VCaP (cell line): ENCODE data around the gene SMCR8.
"Not testable (repeated sequence)": the region's sequence is repeated elsewhere in the genome, so short reads cannot be mapped to it uniquely, and the experiment has no call there.

ENCODE experiments used
- H3K27ac ChIP-seq: fragments of 450-650 bp; 2 replicates; pipeline ENCODE4 v1.5.1; 2017
- CTCF ChIP-seq: fragments of 450-650 bp; conservative IDR thresholded peaks from 2 replicates; pipeline ENCODE4 v1.5.1; 2017; ENCODE audit warnings: mild to moderate bottlenecking, moderate library complexity

SMCR8 gene

DNA sequence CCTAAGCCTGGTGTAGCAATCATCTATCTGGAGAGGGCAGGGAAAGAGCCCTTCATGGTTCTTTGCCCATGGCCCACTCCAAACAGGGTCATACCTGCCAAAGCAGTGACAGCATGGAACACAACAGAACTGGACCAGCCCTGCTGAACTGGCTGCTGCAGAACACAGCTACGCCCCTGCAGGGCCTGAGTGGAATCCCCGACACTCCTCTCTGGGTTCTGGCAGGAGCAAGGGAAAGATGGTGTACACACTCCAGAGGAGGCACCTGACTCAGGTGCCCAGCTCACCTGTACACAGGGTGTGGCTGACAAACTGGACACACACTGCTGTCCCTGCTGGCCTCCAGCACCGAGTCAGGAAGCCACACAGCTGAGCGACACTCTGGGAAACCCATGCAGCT lies 34.8 kb upstream of the SMCR8 start:
- no peak for TF ChIP-seq CTCF
- H3K27ac ChIP-seq, result no peak overlapping the region

- no peak for TF ChIP-seq CTCF
- no peak overlapping the region for H3K27ac ChIP-seq
These were observed 34.2 kb upstream of the SMCR8 start for GRCh38 chr17:18280766-18281371.

GRCh38 chr17:18281788-18282187 lies 33.3 kb upstream of the SMCR8 start:
- no peak for TF ChIP-seq CTCF
- H3K27ac ChIP-seq, result no peak overlapping the region

GRCh38 chr17:18285296-18285695 lies 29.8 kb upstream of the SMCR8 start:
- TF ChIP-seq CTCF, result no peak
- H3K27ac ChIP-seq, result no peak overlapping the region

- no peak overlapping the region for H3K27ac ChIP-seq
These were observed 23.2 kb upstream of the SMCR8 start for GRCh38 chr17:18291718-18292540.

DNA sequence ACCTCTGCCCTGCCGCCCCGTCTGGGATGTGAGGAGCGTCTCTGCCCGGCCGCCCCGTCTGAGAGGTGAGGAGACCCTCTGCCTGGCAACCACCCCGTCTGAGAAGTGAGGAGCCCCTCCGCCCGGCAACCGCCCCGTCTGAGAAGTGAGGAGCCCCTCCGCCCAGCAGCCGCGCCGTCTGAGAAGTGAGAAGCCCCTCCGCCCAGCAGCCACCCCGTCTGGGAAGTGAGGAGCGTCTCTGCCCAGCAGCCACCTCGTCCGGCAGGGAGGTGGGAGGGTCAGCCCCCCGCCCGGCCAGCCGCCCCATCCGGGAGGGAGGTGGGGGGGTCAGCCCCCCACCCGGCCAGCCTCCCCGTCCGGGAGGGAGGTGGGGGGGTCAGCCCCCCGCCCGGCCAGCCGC lies 17.0 kb upstream of the SMCR8 start:
- not testable (repeated sequence) for H3K27ac ChIP-seq

More at GRCh38 chr17:18291718-18292540, 23.2 kb upstream of the SMCR8 start:
- no peak for TF ChIP-seq CTCF

DNA sequence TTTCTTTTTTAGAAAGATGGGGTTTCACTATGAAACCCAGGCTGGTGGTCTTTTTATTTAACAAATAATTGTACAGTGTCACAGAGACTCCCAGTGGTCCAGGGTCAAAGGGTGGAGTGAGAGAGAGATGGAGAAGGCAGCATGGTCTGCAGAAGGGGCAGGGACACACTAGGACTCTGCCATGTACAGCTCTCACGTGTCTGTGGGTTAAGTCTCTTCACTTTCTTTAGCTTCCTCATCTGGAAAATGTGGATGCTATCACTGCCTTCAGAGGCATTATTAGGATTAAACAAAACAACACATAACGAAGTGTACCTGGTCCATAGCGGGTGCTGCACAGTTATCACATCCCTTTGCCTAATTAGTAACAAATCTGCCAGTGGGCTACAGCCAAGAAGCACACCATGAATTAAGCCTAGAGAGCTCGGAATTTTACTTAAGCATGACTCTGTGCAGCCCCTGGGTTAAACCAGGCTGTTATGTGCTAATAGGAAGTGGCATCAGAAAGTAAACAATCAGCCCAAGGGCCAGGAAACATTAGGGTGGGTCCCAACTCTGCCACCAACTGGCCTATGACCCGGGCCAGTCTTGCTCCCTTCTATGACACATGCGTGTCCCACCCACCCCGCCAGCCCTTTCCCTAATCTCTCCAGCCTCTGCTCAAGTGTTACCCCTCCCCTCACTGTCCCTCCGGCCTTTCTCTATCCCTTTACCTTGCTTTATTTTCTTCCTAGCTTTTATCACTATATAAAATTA lies 14.2 kb upstream of the SMCR8 start:
- no peak for TF ChIP-seq CTCF

GRCh38 chr17:18303206-18303605 lies 11.9 kb upstream of the SMCR8 start:
- H3K27ac ChIP-seq, result peak overlapping the region; percentile 21; the same call in 1 of the 2 replicates

More for the DNA sequence above, 14.2 kb upstream of the SMCR8 start:
- H3K27ac ChIP-seq, result no peak overlapping the region
